SK-N-SH treated with all-trans-retinoic acid at 6 μM for 48 hours (cell line): Measurements from ENCODE around the gene DEDD2.

Experiments used
- ARNTL ChIP-seq: fragments of 450-650 bp; formaldehyde crosslinking; IDR thresholded peaks from 2 replicates; pipeline ENCODE4 v1.5.0; 2020; ENCODE audit warnings: low read depth, mild to moderate bottlenecking, moderate library complexity, borderline replicate concordance
- ESRRG ChIP-seq: fragments of 250-450 bp; sonication (Bioruptor Pico); IDR thresholded peaks from 2 replicates; pipeline ENCODE4 v1.6.1; 2021; ENCODE audit warnings: mild to moderate bottlenecking
- GLIS3 ChIP-seq: fragments of 250-450 bp; sonication (Bioruptor Pico); IDR thresholded peaks from 2 replicates; pipeline ENCODE4 v1.5.0; 2020; ENCODE audit warnings: mild to moderate bottlenecking, moderate library complexity
- OSR1 ChIP-seq: fragments of 250-450 bp; sonication (Bioruptor Pico); IDR thresholded peaks from 2 replicates; pipeline ENCODE4 v1.8.0; 2022; ENCODE audit warnings: moderate library complexity, mild to moderate bottlenecking, inconsistent platforms
- PPARA ChIP-seq: fragments of 250-450 bp; sonication (Bioruptor Pico); IDR thresholded peaks from 2 replicates; pipeline ENCODE4 v1.5.0; 2020; ENCODE audit warnings: mild to moderate bottlenecking, borderline replicate concordance
- RARB ChIP-seq: fragments of 250-450 bp; sonication (Bioruptor Pico); IDR thresholded peaks from 2 replicates; pipeline ENCODE4 v1.8.0; 2021; ENCODE audit warnings: mild to moderate bottlenecking, moderate library complexity
- SNAI2 ChIP-seq: fragments of 250-450 bp; sonication (Bioruptor Pico); IDR thresholded peaks from 2 replicates; pipeline ENCODE4 v1.5.0; 2020; ENCODE audit warnings: mild to moderate bottlenecking, moderate library complexity
- TCF4 ChIP-seq: fragments of 250-450 bp; sonication (Bioruptor Pico); IDR thresholded peaks from 2 replicates; pipeline ENCODE4 v1.8.0; 2021; ENCODE audit warnings: mild to moderate bottlenecking, moderate library complexity, borderline replicate concordance
- TOX ChIP-seq: fragments of 250-450 bp; sonication (Bioruptor Pico); IDR thresholded peaks from 2 replicates; pipeline ENCODE4 v1.8.0; 2021; ENCODE audit warnings: mild to moderate bottlenecking, moderate library complexity, borderline replicate concordance
- ZFP3 ChIP-seq: fragments of 250-450 bp; sonication (Bioruptor Pico); IDR thresholded peaks from 2 replicates; pipeline ENCODE4 v1.5.0; 2020; ENCODE audit warnings: mild to moderate bottlenecking, moderate library complexity
- ZFP30 ChIP-seq: fragments of 450-650 bp; formaldehyde crosslinking; IDR thresholded peaks from 2 replicates; pipeline ENCODE4 v1.5.0; 2022; ENCODE audit warnings: mild to moderate bottlenecking, moderate library complexity
- TF ChIP-seq, protein P1 (sequence below): fragments of 250-450 bp; sonication (Bioruptor Pico); IDR thresholded peaks from 2 replicates; pipeline ENCODE4 v1.8.0; 2020; ENCODE audit warnings: mild to moderate bottlenecking, moderate library complexity, borderline replicate concordance

DNA sequence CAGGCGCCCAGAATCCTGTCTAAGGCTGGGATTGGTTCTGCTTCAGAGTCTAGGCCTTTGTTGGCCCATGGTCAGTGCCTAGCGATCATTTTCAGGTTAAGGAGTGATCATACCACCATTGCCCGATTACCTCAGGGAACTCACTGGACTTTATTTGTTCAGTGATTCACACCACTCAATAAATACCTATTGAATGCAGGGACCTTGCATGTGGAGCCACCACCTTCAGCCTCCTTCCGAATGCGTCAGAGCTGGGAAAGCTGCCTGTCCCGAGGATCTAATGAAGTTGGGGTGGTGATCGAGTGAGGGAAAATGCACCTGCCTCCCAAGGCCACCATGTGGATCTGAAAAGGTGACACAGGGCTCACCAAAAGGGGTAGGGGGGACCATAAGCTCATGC is 45.2 kb downstream of the DEDD2 start:
- TF ChIP-seq ESRRG (no peak), RARB (CRISPR knock-in tag) (no peak), ZFP30 (CRISPR knock-in tag) (no peak), ARNTL (no peak), OSR1 (CRISPR knock-in tag) (no peak), SNAI2 (CRISPR knock-in tag) (no peak), TOX (CRISPR knock-in tag) (no peak), GLIS3 (CRISPR knock-in tag) (no peak), TCF4 (CRISPR knock-in tag) (no peak), PPARA (CRISPR knock-in tag) (no peak), ZFP3 (CRISPR knock-in tag) (no peak)
- TF ChIP-seq, protein P1, sequence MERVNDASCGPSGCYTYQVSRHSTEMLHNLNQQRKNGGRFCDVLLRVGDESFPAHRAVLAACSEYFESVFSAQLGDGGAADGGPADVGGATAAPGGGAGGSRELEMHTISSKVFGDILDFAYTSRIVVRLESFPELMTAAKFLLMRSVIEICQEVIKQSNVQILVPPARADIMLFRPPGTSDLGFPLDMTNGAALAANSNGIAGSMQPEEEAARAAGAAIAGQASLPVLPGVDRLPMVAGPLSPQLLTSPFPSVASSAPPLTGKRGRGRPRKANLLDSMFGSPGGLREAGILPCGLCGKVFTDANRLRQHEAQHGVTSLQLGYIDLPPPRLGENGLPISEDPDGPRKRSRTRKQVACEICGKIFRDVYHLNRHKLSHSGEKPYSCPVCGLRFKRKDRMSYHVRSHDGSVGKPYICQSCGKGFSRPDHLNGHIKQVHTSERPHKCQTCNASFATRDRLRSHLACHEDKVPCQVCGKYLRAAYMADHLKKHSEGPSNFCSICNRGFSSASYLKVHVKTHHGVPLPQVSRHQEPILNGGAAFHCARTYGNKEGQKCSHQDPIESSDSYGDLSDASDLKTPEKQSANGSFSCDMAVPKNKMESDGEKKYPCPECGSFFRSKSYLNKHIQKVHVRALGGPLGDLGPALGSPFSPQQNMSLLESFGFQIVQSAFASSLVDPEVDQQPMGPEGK (CRISPR knock-in tag) = no peak
